Stimulated activated CD4-positive, alpha-beta T cell treated with anti-CD3 and anti-CD28 coated beads, Interleukin-4, amount 100 ng/mL, for 1 hour (primary cell): ENCODE measurements around the gene WNT7A.
A peak's percentile ranks its signal among the peaks of the same experiment; 100 is the strongest.
"Not testable (repeated sequence)": the region's sequence is repeated elsewhere in the genome, so short reads cannot be mapped to it uniquely, and the experiment has no call there.

ENCODE experiments used
- DNase-seq: peaks from one replicate; pipeline ENCODE4 v3.0.0-alpha.2; 2020

Gene WNT7A

GRCh38 chr3:13879946-13880810, at the start of gene WNT7A:
Gene WNT7A, minus strand, starts transcription at chr3:13880071. Its CDS starts 255 bp downstream, at chr3:13879816.
- peak; percentile 69 for DNase-seq

DNA sequence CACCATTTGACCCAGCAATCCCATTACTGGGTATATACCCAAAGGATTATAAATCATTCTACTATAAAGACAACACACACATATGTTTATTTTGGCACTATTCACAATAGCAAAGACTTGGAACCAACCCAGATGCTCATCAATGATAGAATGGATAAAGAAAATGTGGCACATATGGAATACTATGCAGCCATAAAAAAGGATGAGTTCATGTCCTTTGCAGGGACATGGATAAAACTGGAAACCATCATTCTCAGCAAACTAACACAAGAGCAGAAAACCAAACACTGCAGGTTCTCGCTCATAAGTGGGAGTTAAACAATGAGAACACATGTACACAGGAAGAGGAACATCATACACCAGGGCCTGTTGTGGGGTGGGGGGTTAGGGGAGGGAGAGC, 48.9 kb upstream of the WNT7A start:
- not testable (repeated sequence) for DNase-seq

DNA sequence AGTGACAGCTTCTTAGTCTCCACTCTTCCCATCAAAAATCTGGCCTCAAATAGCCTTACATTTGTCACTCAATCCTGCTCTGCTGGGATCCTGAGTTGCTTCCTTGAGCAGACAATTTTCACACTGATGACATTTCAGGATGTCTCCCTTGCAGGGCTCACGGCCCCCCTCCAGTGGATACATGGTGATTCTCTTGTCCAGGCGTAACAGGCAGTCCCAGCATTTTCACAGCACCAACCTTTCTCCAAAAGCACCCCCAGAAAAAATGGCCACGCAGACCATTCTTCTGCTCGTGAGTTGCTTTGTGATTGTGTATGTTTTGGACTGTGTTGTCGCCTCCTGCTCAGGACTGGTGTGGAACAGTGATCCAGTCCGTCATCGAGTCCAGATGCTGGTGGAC, 47.4 kb upstream of the WNT7A start:
- DNase-seq: no peak

DNA sequence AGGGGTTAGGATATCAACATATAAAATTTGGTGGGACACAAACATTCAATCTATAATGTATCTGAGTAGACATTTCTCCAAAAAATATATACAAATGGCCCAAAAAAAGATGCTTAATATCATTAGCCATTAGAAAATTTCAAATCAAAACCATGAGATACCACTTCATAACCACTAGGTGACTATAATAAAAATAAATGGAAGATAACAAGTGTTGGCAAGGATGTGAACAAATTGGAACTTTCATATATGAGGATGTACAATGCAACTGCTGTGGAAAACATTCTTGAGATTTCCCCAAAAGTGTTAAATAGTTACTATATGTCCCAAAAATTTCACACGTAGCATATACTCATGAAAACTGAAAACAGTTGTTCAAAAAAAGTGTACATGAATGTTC, 36.5 kb upstream of the WNT7A start:
- no peak for DNase-seq

GRCh38 chr3:13902648-13903238, 22.9 kb upstream of the WNT7A start:
- no peak for DNase-seq

GRCh38 chr3:13901935-13902584, 22.2 kb upstream of the WNT7A start:
- no peak for DNase-seq

DNA sequence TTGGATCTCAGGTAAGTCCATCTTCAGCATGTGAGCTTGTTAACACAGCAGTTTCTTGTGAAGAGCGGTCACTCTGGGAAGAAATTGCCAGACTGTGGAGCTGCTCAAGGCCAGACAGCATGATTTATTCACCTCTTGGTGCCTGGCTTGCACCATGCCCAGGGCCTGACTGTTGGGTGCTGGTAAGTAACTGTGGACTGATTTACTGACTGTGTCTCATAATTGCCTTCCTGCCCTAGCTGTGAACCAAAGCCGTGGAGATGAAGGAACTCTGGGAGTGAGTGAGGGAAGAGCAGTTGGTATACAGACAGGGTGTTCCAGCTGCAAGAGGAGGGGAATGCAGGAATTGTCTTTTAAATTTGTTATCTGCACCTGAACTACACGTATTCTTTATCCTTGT, 18.5 kb upstream of the WNT7A start:
- no peak for DNase-seq

DNA sequence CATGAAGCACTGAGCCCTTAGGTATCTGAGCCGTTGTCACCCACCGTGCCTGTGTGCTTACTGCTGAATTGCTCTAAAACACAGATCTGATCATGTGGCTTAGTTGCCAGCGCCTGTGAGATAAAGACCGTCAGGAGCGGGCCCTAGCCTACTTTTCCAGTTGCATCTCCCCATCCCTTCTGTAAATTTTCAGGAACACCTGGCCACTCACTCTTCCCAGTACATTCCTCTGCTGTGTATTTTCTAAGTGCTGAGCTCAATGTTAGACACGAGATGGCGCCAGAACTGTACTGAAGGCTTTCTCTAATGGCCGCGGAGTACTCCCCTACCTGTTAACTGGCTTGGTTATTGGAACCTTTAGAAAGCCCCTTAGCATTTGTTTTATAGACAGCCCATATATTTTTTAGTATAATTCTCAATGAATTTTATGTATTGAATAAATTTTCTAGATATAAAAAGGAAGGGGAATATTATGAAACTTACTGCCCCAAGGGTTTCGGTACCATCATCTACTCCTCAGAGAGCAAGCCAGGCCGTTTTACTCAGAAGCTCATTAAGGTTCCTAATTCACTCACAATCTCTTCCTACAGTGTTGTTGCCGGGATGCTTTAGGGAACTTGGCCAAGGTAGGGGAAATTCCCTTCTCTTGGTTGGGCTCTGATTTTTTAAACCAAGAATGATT, 16.7 kb upstream of the WNT7A start:
- DNase-seq: peak; percentile 40

DNA sequence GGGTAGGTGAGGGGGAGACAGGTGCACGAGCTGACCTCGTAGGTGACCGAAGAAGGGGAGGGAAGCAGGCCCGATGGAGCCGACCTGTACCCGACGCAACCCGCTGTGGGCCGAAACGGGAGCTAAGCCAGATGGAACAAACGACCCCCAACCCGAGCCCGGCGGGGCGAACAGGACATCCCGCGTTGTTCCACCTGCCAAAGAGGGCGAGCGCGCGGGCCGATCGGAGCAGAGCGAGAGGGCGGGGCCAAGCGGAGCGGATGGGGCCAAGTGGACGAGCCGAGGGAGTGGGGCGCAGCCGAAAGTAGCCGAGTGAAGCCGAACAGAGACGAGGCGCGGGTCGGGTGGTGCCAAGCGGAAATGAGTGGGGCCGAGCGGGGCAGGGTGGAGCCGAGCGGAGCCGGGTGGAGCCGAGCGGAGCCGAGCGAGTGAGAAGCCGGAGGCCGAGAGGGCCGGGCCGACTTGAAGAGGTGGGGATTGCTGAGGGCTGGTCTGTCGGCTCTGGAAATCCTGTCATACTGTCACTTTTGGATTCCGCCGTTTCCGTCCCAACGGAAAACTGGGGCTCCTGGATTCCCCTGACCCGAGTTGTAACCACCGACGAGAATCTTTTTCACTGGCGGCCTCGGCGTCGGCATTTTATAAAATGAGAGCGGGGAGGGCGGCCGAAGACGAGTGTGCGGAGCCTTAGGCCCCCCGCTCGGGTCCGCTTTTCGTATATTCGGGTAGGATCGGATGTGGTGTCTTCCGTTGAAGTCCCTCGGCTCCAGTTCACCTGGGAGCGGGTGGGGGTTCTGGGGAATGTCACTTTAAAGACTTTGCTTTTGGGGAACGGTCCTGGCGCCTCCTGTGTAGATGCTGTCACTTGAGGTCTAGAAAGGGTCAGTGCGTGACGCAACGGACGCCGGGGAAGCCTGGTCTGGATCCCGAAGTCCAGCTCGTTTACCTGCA, 15.6 kb upstream of the WNT7A start:
- peak; percentile 96 for DNase-seq

GRCh38 chr3:13894807-13895154, 14.9 kb upstream of the WNT7A start:
- DNase-seq: no peak

GRCh38 chr3:13894096-13894806, 14.4 kb upstream of the WNT7A start:
- DNase-seq: no peak

GRCh38 chr3:13892304-13892703, 12.4 kb upstream of the WNT7A start:
- DNase-seq: no peak

DNA sequence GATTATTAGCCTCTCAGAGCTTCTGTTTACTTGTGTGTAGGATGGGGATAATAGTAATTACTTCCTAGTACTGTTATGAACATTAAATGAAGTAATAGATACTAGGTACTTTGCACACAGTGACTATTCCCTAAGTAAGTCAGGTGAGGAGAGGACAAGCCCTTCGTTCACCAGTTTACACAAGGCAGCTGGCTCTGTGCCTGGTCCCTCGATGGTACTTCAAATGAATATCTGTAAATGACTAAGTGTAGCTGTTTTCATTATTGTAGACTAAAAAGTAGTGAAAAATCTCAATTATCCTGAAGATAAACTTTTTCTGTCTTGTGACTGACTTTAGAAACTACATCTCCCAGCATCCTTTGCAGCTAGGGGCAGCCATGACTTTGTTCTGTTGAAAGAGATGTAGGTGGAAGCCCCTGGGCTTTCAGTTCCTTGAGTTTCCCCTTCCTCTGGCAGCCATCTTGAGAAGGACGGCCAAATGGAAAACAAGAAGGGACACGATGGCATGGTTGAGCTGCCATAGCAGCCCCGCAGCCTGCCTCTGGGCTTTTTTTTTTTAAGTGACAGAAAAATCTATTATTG, 11.7 kb upstream of the WNT7A start:
- no peak for DNase-seq

DNA sequence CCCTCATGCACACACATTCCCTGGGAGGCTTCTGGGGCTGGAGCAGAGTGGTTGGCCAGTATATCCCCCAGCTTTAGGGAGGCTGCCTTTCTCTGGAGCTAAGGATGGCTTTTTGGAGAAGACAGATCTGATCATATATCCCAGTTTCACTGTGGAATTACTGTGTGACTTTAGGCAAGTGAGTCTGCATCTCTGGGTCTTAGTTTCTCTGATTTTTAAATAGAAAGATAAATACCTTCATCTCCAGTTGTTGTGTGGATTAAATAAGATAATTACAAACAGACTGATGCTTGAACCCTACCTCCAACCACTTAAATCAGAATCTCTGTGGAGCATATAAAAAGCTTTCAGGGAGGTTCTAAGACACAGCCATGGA, 11.1 kb upstream of the WNT7A start:
- DNase-seq: no peak

GRCh38 chr3:13890377-13891016, 10.6 kb upstream of the WNT7A start:
- no peak for DNase-seq

- DNase-seq: no peak
Observed at GRCh38 chr3:13888576-13888975, 8.7 kb upstream of the WNT7A start.

DNA sequence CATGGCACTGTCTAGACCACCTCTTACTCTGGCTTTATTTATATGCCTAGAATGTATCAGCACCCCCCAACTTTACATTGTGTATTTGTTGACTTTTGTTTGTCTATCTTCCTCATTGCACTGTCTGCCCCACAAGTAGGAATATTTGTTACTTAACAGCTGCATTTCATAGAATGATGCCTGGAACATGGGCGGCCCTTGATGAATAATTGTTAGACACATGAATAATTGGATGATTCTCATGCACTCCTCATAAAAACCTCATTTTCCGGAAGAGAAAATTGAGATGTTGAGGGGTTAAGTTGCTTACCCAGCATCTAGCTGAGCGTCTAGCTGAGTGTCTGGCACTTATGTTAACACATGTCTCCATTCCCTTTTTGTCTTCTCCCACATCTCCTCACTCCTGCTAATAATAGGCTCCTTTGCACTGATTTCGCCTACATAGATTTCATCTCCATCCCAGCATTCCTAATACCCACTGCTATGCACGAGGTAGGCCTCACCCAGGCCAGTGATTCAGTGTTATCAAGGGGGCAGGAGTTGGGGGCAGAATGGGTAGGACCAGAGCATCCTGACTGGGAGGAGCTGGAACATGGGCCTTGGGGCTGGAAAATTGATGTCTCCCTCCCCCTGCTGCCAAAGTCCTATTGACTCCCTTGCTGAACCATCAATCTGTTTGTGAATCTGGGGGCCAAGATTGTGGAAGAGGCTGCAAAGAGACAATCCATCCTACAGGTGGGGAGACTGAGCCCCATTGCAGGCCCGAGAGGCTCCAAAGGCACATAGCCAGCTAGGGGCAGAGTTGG, 7.8 kb upstream of the WNT7A start:
- no peak for DNase-seq

GRCh38 chr3:13886593-13887129, 6.8 kb upstream of the WNT7A start:
- DNase-seq: no peak

DNA sequence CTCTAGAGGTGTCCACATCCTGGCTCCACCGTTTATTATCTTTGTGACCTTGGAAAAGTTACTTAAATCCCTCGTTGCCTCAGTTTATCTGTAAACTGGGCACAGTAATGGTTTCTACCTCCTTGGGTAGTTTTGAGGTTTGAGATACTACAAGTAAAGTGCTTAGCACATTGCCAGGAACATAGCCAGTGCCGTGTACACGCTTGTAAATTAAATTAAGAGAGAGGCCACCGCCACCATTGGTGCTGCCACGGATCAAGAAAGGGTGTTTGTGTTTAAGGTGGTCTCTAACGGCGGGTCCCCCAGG, 5.8 kb upstream of the WNT7A start:
- no peak for DNase-seq
